K562 (cell line): ENCODE measurements around the gene KRTAP10-6. TPM values are rescaled to one million over a fixed set of nuclear protein-coding genes. Genes with fewer than 3 reads are reported as not detected.

ENCODE experiments used
- ATAC-seq: fragments of 200-7000 bp; cut with Tn5 transposase; 3 replicates; pipeline ENCODE4 v1.9.1; 2020; ENCODE audit warnings: moderate library complexity
- BruUV-seq: library from RNA; stranded (reverse); fragments of 400-500 nt; replicated peaks from 2 replicates; lab custom pipeline; 2021; lab: Mats Ljungman, UMichigan
- CTCF ChIA-PET: fragments of 300-600 bp; formaldehyde crosslinking; extraction: SDS; loops from one replicate; lab custom pipeline; 2021; ENCODE audit warnings: low intra/inter-chr PET ratio; lab: Yijun Ruan, JAX
- POLR2A ChIA-PET: fragments of 300-600, 350-650 bp; sonication (Branson Sonifier 250); formaldehyde crosslinking; extraction: SDS; loops from one replicate; lab custom pipeline; 2021; ENCODE audit warnings: antibody characterized with exemption, inconsistent platforms; lab: Yijun Ruan, JAX
- DNase-seq, 4 experiments: peaks; one replicate each; pipeline versions ENCODE4 v3.0.0 to v3.0.0-alpha.2; 2011 to 2018; ENCODE audit warnings: low spot score in 3 of 4, mixed read lengths in 3 of 4; ENCODE audit errors: extremely low read depth in 1 of 4
- FAIRE-seq: peaks from 2 replicates; lab custom pipeline; 2011; peaks lifted over from hg19 to GRCh38; lab: Jason Lieb, UNC
- H2AFZ ChIP-seq: 2 replicates; pipeline ENCODE4 v1.6.0; 2011; ENCODE audit warnings: low read depth, low read length, control low read depth, inconsistent platforms
- H3K27ac ChIP-seq: fragments of 200-600 bp; 3 replicates; pipeline ENCODE4 v1.8.0; 2011; ENCODE audit warnings: low read depth, mild to moderate bottlenecking, control low read depth, inconsistent platforms, low read length, moderate library complexity, mixed read lengths; ENCODE audit errors: extremely low read depth
- H3K27me3 ChIP-seq, 2 experiments: fragments of 300-600 bp in 1 of 2; 2 replicates in 1 of 2; 3 replicates in 1 of 2; pipeline versions ENCODE4 v1.6.0 to v1.8.0; 2011; ENCODE audit warnings: inconsistent platforms in 2 of 2, low read length in 2 of 2, mild to moderate bottlenecking in 1 of 2, mixed read lengths in 1 of 2, moderate library complexity in 1 of 2; ENCODE audit not compliant: control insufficient read depth in 2 of 2, insufficient read depth in 2 of 2
- H3K36me3 ChIP-seq: fragments of 300-600 bp; 3 replicates; pipeline ENCODE4 v1.8.0; 2011; ENCODE audit warnings: mild to moderate bottlenecking, low read length, inconsistent platforms; ENCODE audit not compliant: control insufficient read depth, insufficient read depth
- H3K4me1 ChIP-seq, 2 experiments: fragments of 200-600 bp in 1 of 2; replicated peaks in 1 of 2; 2 replicates in 1 of 2; 3 replicates in 1 of 2; pipeline versions ENCODE4 v1.5.1 to v1.8.0; 2011; ENCODE audit warnings: inconsistent platforms in 2 of 2, low read length in 2 of 2, mild to moderate bottlenecking in 1 of 2, mixed read lengths in 1 of 2, moderate library complexity in 1 of 2; ENCODE audit not compliant: control insufficient read depth in 2 of 2, insufficient read depth in 2 of 2
- H3K4me2 ChIP-seq: 2 replicates; pipeline ENCODE4 v1.6.1; 2011; ENCODE audit warnings: low read length, control low read depth, inconsistent platforms, mixed read lengths; ENCODE audit not compliant: insufficient read depth
- H3K4me3 ChIP-seq: fragments of 200-600 bp; sonication (generic), shearing (Covaris generic); 2 replicates; pipeline ENCODE4 v1.5.1; 2016; ENCODE audit warnings: control low read depth, inconsistent platforms
- H3K79me2 ChIP-seq: fragments of 200-600 bp; 3 replicates; pipeline ENCODE4 v1.8.0; 2011; ENCODE audit warnings: low read length, inconsistent platforms; ENCODE audit not compliant: control insufficient read depth, insufficient read depth
- H3K9ac ChIP-seq, 2 experiments: 2 replicates each; pipeline versions ENCODE4 v1.6.0 to v1.6.1; 2011; ENCODE audit warnings: low read depth in 2 of 2, low read length in 2 of 2, control low read depth in 1 of 2, inconsistent platforms in 1 of 2, mild to moderate bottlenecking in 1 of 2, mixed read lengths in 1 of 2; ENCODE audit not compliant: insufficient read depth in 1 of 2
- H3K9me1 ChIP-seq: one replicate; pipeline ENCODE4 v1.6.0; 2011; ENCODE audit warnings: inconsistent platforms, mild to moderate bottlenecking, low read length, moderate library complexity; ENCODE audit not compliant: control insufficient read depth, insufficient read depth
- H3K9me3 ChIP-seq: replicated peaks from 2 replicates; pipeline ENCODE4 v1.5.1; 2011; ENCODE audit warnings: low read depth, low read length, inconsistent platforms; ENCODE audit not compliant: control insufficient read depth, insufficient read depth
- H4K20me1 ChIP-seq: replicated peaks from 2 replicates; pipeline ENCODE4 v1.6.1; 2011; ENCODE audit warnings: low read length, inconsistent platforms, mixed read lengths; ENCODE audit not compliant: control insufficient read depth, insufficient read depth
- EZH2 ChIP-seq: IDR thresholded peaks from 2 replicates; pipeline ENCODE4 v1.6.1; 2012; ENCODE audit warnings: low read depth, mild to moderate bottlenecking, inconsistent platforms, low read length, borderline replicate concordance
- REST ChIP-seq, 2 experiments: fragments of 450-650 bp; formaldehyde crosslinking in 1 of 2; IDR thresholded peaks; 2 replicates each; pipeline versions ENCODE4 v1.4.0 to v1.6.1; 2014 to 2020; ENCODE audit warnings: mild to moderate bottlenecking in 2 of 2, borderline replicate concordance in 1 of 2, low read depth in 1 of 2
- TOE1 ChIP-seq, 2 experiments: fragments of 450-650 bp in 1 of 2; sonication (generic) in 1 of 2; formaldehyde crosslinking in 1 of 2; IDR thresholded peaks; 2 replicates each; pipeline versions ENCODE4 v1.7.1 to v1.8.0; 2016 to 2022; ENCODE audit warnings: borderline replicate concordance in 2 of 2, mild to moderate bottlenecking in 2 of 2, antibody characterized with exemption in 1 of 2, inconsistent platforms in 1 of 2, low read depth in 1 of 2, missing genetic modification reagents in 1 of 2, moderate library complexity in 1 of 2
- ZNF740 ChIP-seq, 3 experiments: fragments of 200-800 bp in 1 of 3; sonication (Bioruptor generic) in 1 of 3; sonication (generic) in 1 of 3; formaldehyde crosslinking in 1 of 3; IDR thresholded peaks; 2 replicates each; pipeline versions ENCODE4 v1.6.1 to v1.8.0; 2016 to 2022; ENCODE audit warnings: mild to moderate bottlenecking in 2 of 3, missing compliant biosample characterization in 2 of 3, missing genetic modification characterization in 2 of 3, missing genetic modification reagents in 1 of 3
- whole genome bisulfite sequencing: fragments of 100-300 bp; shearing (Covaris generic); methylation state at CpG from one replicate; pipeline ENCODE4 v1.1.6; 2016; ENCODE audit warnings: low coverage, mixed read lengths; ENCODE audit not compliant: insufficient coverage; ENCODE audit errors: missing lambda C conversion rate; 5-methylcytosine and 5-hydroxymethylcytosine counted together
- in situ Hi-C: fragments of 300-500 bp; cut with MboI; formaldehyde crosslinking; loops from 4 replicates; pipeline ENCODE4 v1.15.0; 2018; ENCODE audit warnings: inconsistent platforms, mixed read lengths
- intact Hi-C: fragments of 100-400 bp; cut with micrococcal nuclease; formaldehyde crosslinking; loops from 2 replicates; pipeline ENCODE4 v1.14.2; 2022
- polyA plus RNA-seq, 8 experiments: library from polyadenylated mRNA; depleted of rRNA in 4 of 8; stranded (reverse) in 5 of 8; unstranded in 3 of 8; fragments of >200 nt; fragmentation: Nextera tagmentation in 2 of 8; fragmentation: Illumina TruSeq in 1 of 8; extraction: Ambion mirVana in 2 of 8; extraction: Trizol in 1 of 8; gene quantifications; 2 replicates each; pipeline versions ENCODE4 v1.2.1 to v1.2.3, GENCODE V29; 2011 to 2014; ENCODE audit warnings: inconsistent platforms in 1 of 8, missing spikeins in 1 of 8
- total RNA-seq, 7 experiments: library from RNA; depleted of rRNA in 6 of 7; stranded (reverse); fragments of >200 nt in 6 of 7; fragmentation: Illumina TruSeq in 2 of 7; extraction: Trizol in 2 of 7; gene quantifications; 2 replicates each; pipeline versions ENCODE4 v1.2.1 to v1.2.3, GENCODE V29; 2011 to 2021; ENCODE audit warnings: low replicate concordance in 1 of 7
- TF ChIP-seq, protein P1 (sequence below): fragments of 450-650 bp; IDR thresholded peaks from 2 replicates; pipeline ENCODE4 v1.6.1; 2017; ENCODE audit warnings: mild to moderate bottlenecking, moderate library complexity
- TF ChIP-seq, protein P2 (sequence below): sonication (generic); formaldehyde crosslinking; IDR thresholded peaks from 2 replicates; pipeline ENCODE4 v1.8.1; 2023; ENCODE audit warnings: mild to moderate bottlenecking, missing genetic modification reagents, moderate library complexity

The KRTAP10-6 gene
- total and polyA plus RNA-seq, 9 of the 15 experiments (the other 6 are each of a cell fraction or from before 2014, with no cell fraction given) = not detected

DNA sequence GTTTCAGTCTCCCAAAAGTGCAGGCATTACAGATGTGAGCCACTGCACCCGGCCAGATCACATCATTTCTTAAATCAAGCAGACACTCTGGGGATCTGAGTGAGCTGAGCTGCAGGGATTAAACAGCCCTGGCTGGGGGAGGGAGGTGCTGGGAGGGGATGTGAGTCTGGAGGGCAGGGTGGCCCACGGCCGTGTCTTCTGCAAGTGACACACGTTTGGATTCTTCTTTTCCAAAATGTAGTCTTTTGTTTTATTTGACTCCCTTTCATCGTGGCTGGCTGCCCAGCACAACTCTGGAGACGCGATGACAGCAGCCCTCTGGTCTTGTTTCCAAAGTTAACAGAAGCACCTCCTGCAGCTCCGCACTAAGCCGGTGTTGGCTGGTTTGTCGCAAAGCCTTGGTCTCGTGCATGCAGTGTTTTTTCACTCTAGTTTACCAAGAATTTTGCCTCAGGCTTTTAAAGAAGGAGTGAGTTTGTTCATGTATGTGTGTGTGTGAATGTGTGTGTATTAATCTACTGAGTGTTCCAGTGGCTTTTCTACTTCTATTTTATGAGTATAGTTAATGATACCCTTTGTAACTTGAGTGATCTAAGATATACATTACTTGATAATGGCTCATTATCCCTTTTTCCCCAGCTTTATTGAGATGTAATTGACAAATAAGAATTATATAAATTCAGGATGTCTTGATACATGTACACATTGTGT lies 9.1 kb downstream of the KRTAP10-6 start:
- POLR2A ChIA-PET = interaction anchor here (0.8 to 1.6 kb wide), 2 partner anchors 13 to 95 kb away, joined by 3 to 4 read pairs; no protein-coding TSS in a partner anchor
- Histone ChIP-seq H3K4me2 (no peak overlapping the region), H3K4me1 (no peaks in the 10 kb centered on the region; a peak in 2 of 5 replicates), H3K9me3 (peaks cover 3% of the 10 kb centered on the region; the same call in 1 of the 2 replicates), H3K79me2 (no peaks in the 10 kb centered on the region), H4K20me1 (no peaks in the 10 kb centered on the region), H3K9ac (no peak overlapping the region), H3K27ac (no peak overlapping the region), H3K4me3 (no peak overlapping the region), H3K9me1 (no peaks in the 10 kb centered on the region), H3K27me3 (peaks cover 0 to 6% of the 10 kb centered on the region in 2 experiments; a peak in 1 of 5 replicates), H3K36me3 (no peaks in the 10 kb centered on the region), H2AFZ (no peak overlapping the region)
- no TSS peak for BruUV-seq
- FAIRE-seq = peak; percentile 29
- CTCF ChIA-PET = no interaction called here
- in situ Hi-C loops (no loop called here), intact Hi-C loops (no loop called here)
- DNase-seq = no peak
- WGBS = 17% methylated on average over 11 of the region's 11 CpGs
- no peak for ATAC-seq
- TF ChIP-seq EZH2 (no peak), TOE1 (IDR thresholded peaks at IDR 0.05; ENCODE audit: borderline replicate concordance) (no peak), TOE1 (CRISPR knock-in tag; IDR thresholded peaks at IDR 0.05; ENCODE audit: borderline replicate concordance, low read depth) (no peak), ZNF740 (CRISPR knock-in tag; IDR thresholded peaks at IDR 0.05) (no peak), ZNF740 (tag; IDR thresholded peaks at IDR 0.05) (no peak), REST (IDR thresholded peaks at IDR 0.05; ENCODE audit: borderline replicate concordance) (peak; percentile 61), REST (CRISPR knock-in tag; IDR thresholded peaks at IDR 0.05; ENCODE audit: low read depth) (no peak)
- TF ChIP-seq, protein P1, sequence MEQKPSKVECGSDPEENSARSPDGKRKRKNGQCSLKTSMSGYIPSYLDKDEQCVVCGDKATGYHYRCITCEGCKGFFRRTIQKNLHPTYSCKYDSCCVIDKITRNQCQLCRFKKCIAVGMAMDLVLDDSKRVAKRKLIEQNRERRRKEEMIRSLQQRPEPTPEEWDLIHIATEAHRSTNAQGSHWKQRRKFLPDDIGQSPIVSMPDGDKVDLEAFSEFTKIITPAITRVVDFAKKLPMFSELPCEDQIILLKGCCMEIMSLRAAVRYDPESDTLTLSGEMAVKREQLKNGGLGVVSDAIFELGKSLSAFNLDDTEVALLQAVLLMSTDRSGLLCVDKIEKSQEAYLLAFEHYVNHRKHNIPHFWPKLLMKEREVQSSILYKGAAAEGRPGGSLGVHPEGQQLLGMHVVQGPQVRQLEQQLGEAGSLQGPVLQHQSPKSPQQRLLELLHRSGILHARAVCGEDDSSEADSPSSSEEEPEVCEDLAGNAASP = no peak
- TF ChIP-seq, protein P2, sequence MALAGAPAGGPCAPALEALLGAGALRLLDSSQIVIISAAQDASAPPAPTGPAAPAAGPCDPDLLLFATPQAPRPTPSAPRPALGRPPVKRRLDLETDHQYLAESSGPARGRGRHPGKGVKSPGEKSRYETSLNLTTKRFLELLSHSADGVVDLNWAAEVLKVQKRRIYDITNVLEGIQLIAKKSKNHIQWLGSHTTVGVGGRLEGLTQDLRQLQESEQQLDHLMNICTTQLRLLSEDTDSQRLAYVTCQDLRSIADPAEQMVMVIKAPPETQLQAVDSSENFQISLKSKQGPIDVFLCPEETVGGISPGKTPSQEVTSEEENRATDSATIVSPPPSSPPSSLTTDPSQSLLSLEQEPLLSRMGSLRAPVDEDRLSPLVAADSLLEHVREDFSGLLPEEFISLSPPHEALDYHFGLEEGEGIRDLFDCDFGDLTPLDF = no peak
